Epidermal melanocyte (primary cell): Measurements from ENCODE around the gene MRPL33.
A peak's percentile ranks its signal among the peaks of the same experiment; 100 is the strongest.

Source experiments
- DNase-seq: peaks from one replicate; pipeline ENCODE4 v3.0.0; 2011; ENCODE audit warnings: low spot score; ENCODE audit not compliant: insufficient read length

The MRPL33 gene

GRCh38 chr2:27771548-27772335 lies at the start of gene MRPL33:
Gene MRPL33 (plus strand): TSS chr2:27771719. CDS start chr2:27771778, 59 bp downstream.
- DNase-seq: peak; percentile 92

GRCh38 chr2:27721884-27722485 lies 49.5 kb upstream of the MRPL33 start:
- DNase-seq: no peak

DNA sequence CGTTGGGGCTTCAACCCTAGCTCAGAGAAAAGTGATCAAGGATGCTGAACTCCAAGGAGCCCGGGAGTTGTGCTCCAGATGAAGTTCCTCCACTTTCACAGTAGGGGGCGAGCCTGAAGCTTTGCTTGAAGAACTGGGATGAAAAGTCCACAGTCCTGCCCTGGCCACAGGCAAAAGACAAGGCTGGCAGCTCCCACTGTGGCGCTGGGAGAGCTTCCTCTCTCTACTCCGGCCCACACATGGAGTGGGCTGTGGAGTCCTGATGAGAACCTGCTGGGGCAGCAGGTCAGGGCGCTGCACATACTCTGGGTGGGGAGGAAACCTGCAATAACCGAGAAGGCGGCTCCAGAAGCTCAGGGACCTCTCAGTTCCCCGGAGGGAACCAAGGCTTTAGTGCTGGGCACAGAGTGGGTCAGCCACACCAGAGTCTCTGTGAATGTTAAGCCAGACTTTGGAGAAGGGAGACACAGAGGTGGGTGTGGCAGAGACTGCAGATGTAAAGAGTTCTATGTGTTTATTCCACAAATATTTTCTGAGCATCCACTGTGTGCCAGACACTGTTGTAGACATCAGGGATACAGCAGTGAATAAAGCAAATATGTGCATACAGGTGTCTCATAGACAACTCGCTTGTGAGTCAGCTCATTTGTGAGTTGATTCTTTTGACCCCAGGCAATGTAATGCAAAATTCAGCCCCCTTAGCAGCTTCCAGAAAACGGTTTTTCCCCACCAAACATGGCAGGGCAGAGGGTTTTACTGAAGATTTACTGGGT lies 48.0 kb upstream of the MRPL33 start:
- DNase-seq: peak; percentile 70

GRCh38 chr2:27724191-27724590 lies 47.3 kb upstream of the MRPL33 start:
- DNase-seq: no peak

DNA sequence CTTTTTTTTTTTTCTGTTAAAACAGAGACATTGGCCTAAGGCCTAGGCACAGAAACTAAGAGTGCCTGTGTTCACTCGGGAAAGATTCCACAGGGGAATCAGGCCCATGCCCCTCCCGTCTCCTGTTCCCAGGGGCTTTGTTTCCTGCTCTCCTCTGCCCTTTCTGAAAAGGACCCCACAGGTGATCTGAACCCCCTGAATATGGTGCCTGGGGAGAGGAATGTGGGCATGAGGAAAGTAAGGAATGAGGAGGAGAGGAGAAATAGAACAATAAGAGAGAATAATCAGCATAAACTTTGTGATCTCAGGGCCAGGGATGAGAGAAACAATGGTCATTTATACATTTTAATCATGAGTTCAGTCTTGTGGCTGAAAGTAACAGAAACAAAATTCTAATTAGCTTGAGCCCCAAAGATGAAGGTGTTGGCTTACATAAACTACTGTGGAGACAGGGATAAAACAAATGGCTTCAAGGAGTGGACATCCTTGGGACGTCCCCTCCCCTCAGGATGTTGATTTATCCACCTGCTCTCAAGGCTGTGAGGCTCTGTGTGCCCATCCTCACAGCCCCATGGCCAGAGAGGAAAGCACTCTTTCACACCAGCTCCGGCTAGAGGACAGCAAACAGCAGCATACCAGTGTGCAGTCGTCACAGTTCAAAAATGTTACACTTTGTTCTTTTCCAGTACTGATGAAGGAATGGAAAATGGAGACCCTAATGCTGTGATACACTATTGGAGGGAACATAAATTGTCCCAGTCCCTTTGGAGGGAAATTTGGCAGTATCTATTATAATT lies 46.4 kb upstream of the MRPL33 start:
- DNase-seq: no peak

DNA sequence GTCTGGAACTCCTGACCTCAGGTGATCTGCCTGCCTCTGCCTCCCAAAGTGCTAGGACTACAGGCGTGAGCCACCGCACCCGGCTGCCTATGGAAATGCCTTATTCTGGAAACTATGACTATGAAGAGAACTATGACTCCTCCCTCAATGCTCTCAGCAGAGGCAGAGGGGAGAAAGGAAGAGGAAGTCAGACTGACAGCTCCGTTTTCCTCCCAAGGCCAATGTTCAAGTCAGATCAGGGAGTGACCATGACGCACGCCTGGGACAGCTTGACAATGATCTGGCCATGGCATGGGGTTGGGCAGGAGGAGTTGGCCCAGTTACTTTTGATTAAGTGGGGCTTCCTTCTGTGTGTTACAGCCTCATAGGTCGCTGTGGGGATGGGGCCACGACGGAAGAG lies 44.3 kb upstream of the MRPL33 start:
- DNase-seq: no peak

DNA sequence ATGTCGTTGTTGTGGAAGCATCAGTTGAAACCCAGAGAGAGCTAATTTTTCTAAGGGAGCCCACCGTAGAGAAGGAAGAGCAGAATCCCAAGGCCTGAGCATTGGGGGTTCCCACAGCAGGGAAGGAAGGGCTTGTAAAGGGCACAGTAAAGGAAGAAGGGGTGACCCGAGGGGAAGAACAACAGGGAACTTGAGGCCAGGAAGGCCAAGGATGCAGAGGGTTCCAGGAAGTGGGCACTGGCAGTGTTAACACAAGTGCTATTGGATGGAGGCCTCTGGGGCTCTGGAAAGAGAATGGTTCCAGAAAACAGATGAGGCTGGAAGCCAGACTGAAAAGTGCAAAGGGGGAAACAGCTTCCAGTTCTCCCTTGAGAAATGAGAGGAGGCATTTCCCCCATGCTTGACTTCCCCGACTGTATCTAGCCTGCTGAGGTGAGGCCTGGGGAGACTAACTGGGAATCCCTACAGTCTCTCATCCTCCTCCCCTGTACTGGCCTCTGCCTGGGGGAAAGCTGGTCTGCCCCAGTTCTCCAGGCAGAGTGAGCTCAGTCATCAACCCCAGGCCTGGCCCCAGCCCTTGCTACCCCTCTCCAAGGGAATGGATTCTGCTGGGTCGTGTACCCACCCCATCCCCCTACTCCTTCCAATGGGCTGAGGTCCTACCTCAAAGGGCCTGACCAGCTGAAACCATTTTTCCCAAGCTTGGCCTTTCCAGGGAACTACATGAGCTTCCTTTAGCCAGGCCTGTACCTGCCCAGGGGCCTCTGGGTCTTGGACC lies 43.2 kb upstream of the MRPL33 start:
- no peak for DNase-seq

GRCh38 chr2:27729198-27729597 lies 42.3 kb upstream of the MRPL33 start:
- no peak for DNase-seq

DNA sequence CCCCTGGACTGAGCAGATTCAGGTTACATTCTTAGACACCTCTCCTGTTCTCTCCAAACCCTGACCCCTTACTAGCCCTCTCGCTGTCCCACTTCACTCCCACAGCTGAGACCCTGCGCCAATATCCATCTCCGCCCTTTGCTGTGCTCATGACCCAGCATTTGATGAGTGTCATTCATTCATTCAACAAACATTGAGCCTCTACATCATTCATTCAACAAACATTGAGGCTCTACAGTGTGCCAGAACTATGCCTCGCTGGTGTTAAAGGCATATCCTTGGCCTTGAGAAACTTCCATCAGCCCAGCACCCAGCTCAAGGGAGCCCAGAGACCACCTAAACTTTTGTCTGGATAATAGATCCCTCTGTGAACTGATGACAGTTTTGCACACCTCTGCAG lies 41.9 kb upstream of the MRPL33 start:
- no peak for DNase-seq

DNA sequence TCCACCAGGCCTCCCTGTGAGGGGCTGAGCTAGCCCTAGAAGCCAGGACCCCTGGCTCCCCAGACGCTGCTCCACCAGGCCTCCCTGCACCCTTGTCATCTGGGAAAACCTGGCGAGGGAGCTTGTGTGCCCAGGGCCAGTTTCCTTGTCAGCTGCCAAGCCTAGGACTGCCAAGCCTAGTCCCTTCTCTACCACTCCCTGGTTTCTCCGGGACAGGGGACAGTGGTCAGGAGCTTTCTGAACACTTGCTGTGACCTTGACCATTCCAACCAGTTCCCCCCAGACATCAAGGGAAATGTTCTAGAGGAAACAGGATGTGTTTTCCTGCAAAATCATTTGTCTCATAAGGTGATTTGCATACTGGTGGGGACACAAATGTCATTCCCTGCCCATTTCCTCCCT lies 41.3 kb upstream of the MRPL33 start:
- DNase-seq: no peak

GRCh38 chr2:27730980-27731691 lies 40.4 kb upstream of the MRPL33 start:
- no peak for DNase-seq

- no peak for DNase-seq
Measured at GRCh38 chr2:27734305-27734704, 37.2 kb upstream of the MRPL33 start.

DNA sequence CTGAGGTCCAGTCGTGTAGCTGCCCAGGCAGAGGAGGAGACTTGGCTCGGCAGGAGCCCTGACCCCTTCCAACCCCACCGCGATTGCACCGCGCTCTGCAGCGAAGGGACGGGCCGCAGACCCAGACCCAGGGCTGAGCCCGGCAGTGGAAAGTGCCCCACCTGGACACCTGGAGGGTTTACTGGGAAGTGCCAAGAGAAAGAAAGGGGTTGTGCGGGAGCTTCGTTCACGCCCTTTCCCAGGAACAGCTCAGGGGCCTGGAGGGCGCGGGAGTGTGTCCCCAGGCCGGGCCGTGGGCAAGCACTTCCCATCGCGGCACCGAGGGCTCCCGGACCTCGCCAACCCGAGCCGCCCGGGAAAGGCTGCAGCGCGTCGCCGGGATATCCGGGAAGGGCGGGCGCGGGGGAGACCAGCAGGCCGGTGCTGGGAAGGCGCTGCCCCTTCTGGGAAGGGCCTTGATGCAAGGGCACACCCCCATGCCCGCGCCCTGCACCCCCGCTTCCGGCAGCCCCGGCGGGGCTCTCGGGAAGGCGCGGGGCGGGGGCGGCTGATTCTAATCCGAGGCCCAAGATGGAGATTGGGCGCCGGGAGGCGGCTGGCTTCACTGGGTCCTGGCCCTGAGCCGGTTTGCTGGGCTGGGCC lies 36.1 kb upstream of the MRPL33 start:
- peak; percentile 49 for DNase-seq

- no peak for DNase-seq
Measured at GRCh38 chr2:27736031-27736889, 35.3 kb upstream of the MRPL33 start.

DNA sequence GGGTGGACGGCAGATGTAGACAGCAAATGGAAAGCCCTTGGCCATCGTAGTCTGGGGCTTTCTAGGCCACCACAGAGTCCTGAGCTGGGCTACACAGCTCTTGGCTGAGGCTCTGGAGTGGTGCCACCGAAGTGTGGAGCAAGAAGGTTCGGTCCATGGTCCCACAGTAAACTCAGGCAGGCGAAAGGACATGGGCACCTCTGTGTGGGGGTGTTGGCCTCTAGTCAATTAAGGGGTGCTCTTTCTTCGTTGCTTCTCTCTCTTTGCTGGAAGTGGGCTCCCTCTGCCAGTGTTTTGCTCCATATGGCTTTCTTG lies 34.7 kb upstream of the MRPL33 start:
- no peak for DNase-seq

GRCh38 chr2:27737676-27738348 lies 33.7 kb upstream of the MRPL33 start:
- DNase-seq: no peak

GRCh38 chr2:27738349-27739057 lies 33.0 kb upstream of the MRPL33 start:
- DNase-seq: no peak

DNA sequence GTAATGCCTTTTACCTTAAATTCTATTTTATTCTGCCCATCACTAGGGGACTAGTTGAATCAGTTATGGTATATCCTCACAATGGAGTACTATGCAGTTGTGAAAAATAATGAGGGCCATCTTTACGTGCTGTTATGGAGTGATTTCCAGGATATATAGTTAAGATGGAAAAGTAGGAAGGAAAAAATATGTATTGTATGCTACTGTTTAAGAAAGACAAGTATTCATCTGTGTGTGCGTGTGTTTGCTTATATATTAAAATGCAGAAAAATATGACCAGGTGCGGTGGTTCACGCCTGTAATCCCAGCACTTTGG lies 32.5 kb upstream of the MRPL33 start:
- no peak for DNase-seq
